CD4-positive, alpha-beta T cell (primary cell): Measurements from ENCODE around the gene VIT. TPM values are rescaled to one million over a fixed set of nuclear protein-coding genes. Genes with fewer than 3 reads are reported as not detected.

Experiments used
- ATAC-seq: fragments of 200-7000 bp; cut with Tn5 transposase; one replicate; pipeline ENCODE4 v1.10.0; 2022; ENCODE audit warnings: mild to moderate bottlenecking; ENCODE audit not compliant: poor library complexity
- CTCF ChIA-PET: fragments of 350-600 bp; sonication (Branson Sonifier 250); formaldehyde crosslinking; loops from one replicate; lab custom pipeline; 2021; ENCODE audit warnings: antibody characterized with exemption, inconsistent platforms; lab: Charles Lee
- POLR2A ChIA-PET: fragments of 350-600 bp; sonication (Branson Sonifier 250); formaldehyde crosslinking; loops from one replicate; lab custom pipeline; 2021; ENCODE audit warnings: antibody characterized with exemption, inconsistent platforms; lab: Charles Lee
- DNase-seq, 14 experiments: peaks; one replicate each; pipeline ENCODE4 v3.0.0-alpha.2; 2013 to 2020; ENCODE audit warnings: mixed read lengths in 2 of 14
- H3K27ac ChIP-seq, 2 donors: one replicate each; pipeline versions ENCODE4 v1.5.1 to v1.7.0; 2013; ENCODE audit warnings: low read length in 2 of 2, low read depth in 1 of 2, mild to moderate bottlenecking in 1 of 2
- H3K27me3 ChIP-seq, 2 experiments: 1 replicate in 1 of 2; 2 replicates in 1 of 2; pipeline versions ENCODE4 v1.6.1 to v1.7.0; 2013; ENCODE audit warnings: low read length in 2 of 2, control low read depth in 1 of 2, mild to moderate bottlenecking in 1 of 2, moderate library complexity in 1 of 2; ENCODE audit not compliant: insufficient read depth in 2 of 2, control insufficient read depth in 1 of 2
- H3K36me3 ChIP-seq: one replicate; pipeline ENCODE4 v1.6.1; 2013; ENCODE audit warnings: low read length, control low read depth; ENCODE audit not compliant: insufficient read depth
- H3K4me1 ChIP-seq: one replicate; pipeline ENCODE4 v1.6.1; 2013; ENCODE audit warnings: low read length, control low read depth; ENCODE audit not compliant: insufficient read depth
- H3K4me3 ChIP-seq: one replicate; pipeline ENCODE4 v1.5.1; 2013; ENCODE audit warnings: mild to moderate bottlenecking, low read length, moderate library complexity
- H3K9me3 ChIP-seq, 2 experiments: 1 replicate in 1 of 2; 2 replicates in 1 of 2; pipeline versions ENCODE4 v1.6.1 to v1.7.0; 2013; ENCODE audit warnings: low read length in 2 of 2, mild to moderate bottlenecking in 2 of 2, control low read depth in 1 of 2, moderate library complexity in 1 of 2; ENCODE audit not compliant: control insufficient read depth in 1 of 2, insufficient read depth in 1 of 2
- H3K27ac Mint-ChIP-seq: one replicate; pipeline ENCODE4 v1.8.0; 2020; ENCODE audit warnings: mixed read lengths
- H3K27me3 Mint-ChIP-seq: one replicate; pipeline ENCODE4 v1.8.0; 2021; ENCODE audit warnings: mixed read lengths
- H3K36me3 Mint-ChIP-seq: one replicate; pipeline ENCODE4 v1.8.0; 2021; ENCODE audit warnings: low read depth, mixed read lengths
- H3K4me1 Mint-ChIP-seq: one replicate; pipeline ENCODE4 v1.8.0; 2021; ENCODE audit warnings: low read depth, mixed read lengths
- H3K4me3 Mint-ChIP-seq: one replicate; pipeline ENCODE4 v1.8.0; 2020; ENCODE audit warnings: mild to moderate bottlenecking, mixed read lengths
- H3K9me3 Mint-ChIP-seq: one replicate; pipeline ENCODE4 v1.8.0; 2020; ENCODE audit warnings: mixed read lengths
- CTCF ChIP-seq: fragments of 200-600 bp; IDR thresholded peaks from one replicate; pipeline ENCODE4 v1.8.0; 2022; ENCODE audit warnings: antibody characterized with exemption, mild to moderate bottlenecking
- intact Hi-C, 2 experiments: fragments of 100-400 bp; cut with DNase I in 1 of 2; cut with micrococcal nuclease in 1 of 2; formaldehyde crosslinking; loops; one replicate each; pipeline versions ENCODE4 v1.15.1 to v1.9.0; 2023 to 2025; cut with DNase I, micrococcal nuclease
- total RNA-seq, 174 experiments: library from RNA in 2 of 174; stranded (reverse) in 2 of 174; gene quantifications; one replicate each; pipeline ENCODE4 v1.2.3 and lab custom pipeline; 2021 to 2026

VIT gene
- total RNA-seq, 2 experiments from 2014 or later, result not detected

DNA sequence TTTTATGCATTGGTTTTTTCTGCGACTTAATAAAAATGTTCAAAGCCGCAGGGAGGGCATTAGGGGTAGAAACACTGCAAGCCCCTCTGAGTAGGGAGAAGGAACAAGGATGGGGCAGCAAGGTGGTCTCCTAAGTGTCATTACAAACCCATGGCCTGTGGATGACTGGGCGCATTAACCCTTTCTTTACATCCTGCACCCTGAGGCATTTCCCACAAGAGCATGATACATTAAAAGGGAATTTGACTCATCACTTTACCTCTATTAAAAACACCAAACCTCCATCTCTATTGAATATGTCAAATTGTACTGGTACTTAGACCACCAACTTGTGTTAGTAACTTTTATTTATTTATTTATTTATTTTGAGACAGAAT is 112.5 kb downstream of the VIT start:
- Mint-ChIP-seq H3K27me3 (no peaks in the 10 kb centered on the region), H3K4me1 (no peaks in the 10 kb centered on the region), H3K4me3 (no peak overlapping the region), H3K9me3 (no peaks in the 10 kb centered on the region), H3K27ac (no peak overlapping the region), H3K36me3 (no peaks in the 10 kb centered on the region)
- CTCF ChIA-PET, result no interaction called here
- no peaks in the 10 kb centered on the region for H3K9me3 ChIP-seq
- no peaks in the 10 kb centered on the region for H3K4me1 ChIP-seq
- DNase-seq (no peak), ATAC-seq (no peak)
- no peak overlapping the region for H3K27ac ChIP-seq
- POLR2A ChIA-PET, result no interaction called here
- no peak for TF ChIP-seq CTCF
- H3K27me3 ChIP-seq, result no peaks in the 10 kb centered on the region
- H3K4me3 ChIP-seq, result no peak overlapping the region
- H3K36me3 ChIP-seq, result no peaks in the 10 kb centered on the region
- intact Hi-C loops, result no loop called here

DNA sequence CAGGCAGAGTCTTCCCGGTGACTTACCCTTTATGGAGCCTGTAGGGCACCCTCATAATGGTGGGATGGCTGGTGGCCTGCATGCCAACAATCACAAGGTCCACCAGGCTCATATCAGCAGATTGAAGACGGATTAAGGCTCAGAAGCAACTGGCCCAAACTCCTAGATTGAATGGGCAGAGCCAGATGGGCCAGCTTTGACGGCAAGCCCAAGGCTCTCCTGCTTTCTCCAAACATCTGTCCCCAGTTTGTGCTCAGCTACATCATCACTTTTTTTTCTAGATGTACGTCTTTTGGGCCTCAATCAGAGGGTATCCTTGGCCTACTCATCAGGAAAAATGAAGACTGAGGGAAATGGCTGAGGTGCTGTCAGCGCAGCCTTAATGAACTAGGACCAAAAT is 114.6 kb downstream of the VIT start:
- TF ChIP-seq CTCF, result no peak
- Histone ChIP-seq H3K4me3 (no peak overlapping the region), H3K27ac (no peak overlapping the region), H3K27me3 (no peaks in the 10 kb centered on the region), H3K9me3 (no peaks in the 10 kb centered on the region), H3K4me1 (no peaks in the 10 kb centered on the region), H3K36me3 (no peaks in the 10 kb centered on the region)
- Mint-ChIP-seq H3K27ac (no peak overlapping the region), H3K4me1 (no peaks in the 10 kb centered on the region), H3K36me3 (no peaks in the 10 kb centered on the region), H3K4me3 (no peak overlapping the region), H3K9me3 (no peaks in the 10 kb centered on the region), H3K27me3 (no peaks in the 10 kb centered on the region)
- ATAC-seq (no peak), DNase-seq (no peak)
- intact Hi-C loops, result no loop called here
- ChIA-PET CTCF (interaction anchor here (0.7 kb wide), 1 partner anchor 79 kb away, joined by 3 read pairs; no protein-coding TSS in a partner anchor), POLR2A (no interaction called here)

DNA sequence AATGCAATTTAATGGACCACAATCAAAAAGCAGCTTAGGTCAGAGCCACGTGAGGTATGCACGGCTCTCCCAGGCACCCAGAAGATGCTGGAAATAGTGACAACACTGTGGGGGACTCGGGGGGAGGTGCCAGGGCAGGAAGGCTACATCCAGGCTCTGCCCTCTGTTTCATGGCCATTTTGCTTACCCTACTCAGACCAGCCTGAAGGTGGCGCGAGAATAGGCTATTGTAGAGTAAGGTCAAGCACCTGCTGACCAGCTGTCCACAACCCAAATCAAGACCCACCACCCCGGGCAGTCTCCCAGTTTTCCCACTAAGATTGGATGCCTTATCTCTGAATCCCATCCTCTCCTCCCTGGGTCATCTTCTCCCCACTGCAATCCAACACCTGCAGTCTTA is 115.7 kb downstream of the VIT start:
- Mint-ChIP-seq H3K27me3 (no peaks in the 10 kb centered on the region), H3K9me3 (no peaks in the 10 kb centered on the region), H3K4me1 (no peaks in the 10 kb centered on the region), H3K27ac (no peak overlapping the region), H3K36me3 (no peaks in the 10 kb centered on the region), H3K4me3 (no peak overlapping the region)
- Histone ChIP-seq H3K27ac (no peak overlapping the region), H3K4me1 (no peaks in the 10 kb centered on the region), H3K9me3 (no peaks in the 10 kb centered on the region), H3K36me3 (no peaks in the 10 kb centered on the region), H3K4me3 (no peak overlapping the region), H3K27me3 (no peaks in the 10 kb centered on the region)
- TF ChIP-seq CTCF, result no peak
- intact Hi-C loops, result no loop called here
- POLR2A ChIA-PET, result no interaction called here
- CTCF ChIA-PET, result no interaction called here
- DNase-seq, result no peak
- no peak for ATAC-seq
